Panc1 (cell line): ENCODE data around the gene SYT1. TPM values are rescaled to one million over a fixed set of nuclear protein-coding genes. Genes with fewer than 3 reads are reported as not detected.

Experiments
- ATAC-seq: fragments of 200-7000 bp; cut with Tn5 transposase; 2 replicates; pipeline ENCODE4 v1.9.1; 2020; ENCODE audit warnings: mild to moderate bottlenecking, moderate library complexity
- BruUV-seq: library from RNA; stranded (reverse); fragments of 400-500 nt; replicated peaks from 2 replicates; lab custom pipeline; 2021; lab: Mats Ljungman, UMichigan
- CTCF ChIA-PET: fragments of 300-600 bp; sonication (Branson Sonifier 250); formaldehyde crosslinking; loops from one replicate; lab custom pipeline; 2022; ENCODE audit warnings: antibody characterized with exemption; lab: Charles Lee
- POLR2A ChIA-PET: fragments of 300-600 bp; sonication (Branson Sonifier 250); formaldehyde crosslinking; loops from one replicate; lab custom pipeline; 2022; ENCODE audit warnings: antibody characterized with exemption; lab: Charles Lee
- DNase-seq: peaks from one replicate; pipeline ENCODE4 v3.0.0-alpha.2; 2010; ENCODE audit warnings: low read depth, low spot score
- H3K27ac ChIP-seq: 2 replicates; pipeline ENCODE4 v1.5.1; 2011; ENCODE audit warnings: mild to moderate bottlenecking, low read length, inconsistent platforms
- H3K27me3 ChIP-seq: fragments of 200-500 bp; sonication (Bioruptor generic); 2 replicates; pipeline ENCODE4 v1.6.0; 2014; ENCODE audit warnings: low read length, inconsistent platforms; ENCODE audit not compliant: control insufficient read depth, insufficient read depth
- H3K36me3 ChIP-seq: fragments of 200-500 bp; sonication (Bioruptor generic); 2 replicates; pipeline ENCODE4 v1.5.1; 2014; ENCODE audit warnings: inconsistent platforms, mild to moderate bottlenecking, low read length, moderate library complexity; ENCODE audit not compliant: control insufficient read depth, insufficient read depth
- H3K4me1 ChIP-seq: 2 replicates; pipeline ENCODE4 v1.5.1; 2011; ENCODE audit warnings: inconsistent platforms, mild to moderate bottlenecking, low read length, moderate library complexity; ENCODE audit not compliant: control insufficient read depth, insufficient read depth
- H3K4me3 ChIP-seq, 2 experiments: 2 replicates each; pipeline ENCODE4 v1.5.1; 2011 to 2012; ENCODE audit warnings: low read depth in 2 of 2, low read length in 2 of 2, mild to moderate bottlenecking in 2 of 2, inconsistent platforms in 1 of 2, moderate library complexity in 1 of 2
- H3K9me3 ChIP-seq: fragments of 200-500 bp; sonication (Bioruptor generic); 2 replicates; pipeline ENCODE4 v1.5.1; 2014; ENCODE audit warnings: low read depth, mild to moderate bottlenecking, inconsistent platforms, low read length, moderate library complexity; ENCODE audit not compliant: control insufficient read depth, insufficient read depth
- CTCF ChIP-seq: fragments of 450-650 bp; IDR thresholded peaks from 2 replicates; pipeline ENCODE4 v1.5.1; 2017; ENCODE audit warnings: mild to moderate bottlenecking
- POLR2AphosphoS5 ChIP-seq: IDR thresholded peaks from 2 replicates; pipeline ENCODE4 v1.6.1; 2012; ENCODE audit warnings: mild to moderate bottlenecking, low read depth, low read length, moderate library complexity
- REST ChIP-seq, 2 experiments: IDR thresholded peaks; 2 replicates each; pipeline ENCODE4 v1.6.1; 2011 to 2012; ENCODE audit warnings: low read depth in 2 of 2, control low read depth in 1 of 2, low read length in 1 of 2, mild to moderate bottlenecking in 1 of 2, moderate library complexity in 1 of 2; ENCODE audit not compliant: insufficient read depth in 1 of 2
- SIN3A ChIP-seq: IDR thresholded peaks from 2 replicates; pipeline ENCODE4 v1.6.1; 2012; ENCODE audit warnings: low read depth, mild to moderate bottlenecking, low read length, moderate library complexity, borderline replicate concordance; ENCODE audit not compliant: insufficient read depth
- TCF7L2 ChIP-seq: IDR thresholded peaks from 2 replicates; pipeline ENCODE4 v1.6.1; 2011; ENCODE audit warnings: mild to moderate bottlenecking, low read depth, low read length, inconsistent platforms
- in situ Hi-C: cut with HindIII; loops from 2 replicates; pipeline ENCODE4 v1.10.0; 2016; ENCODE audit warnings: low sequenced_read_pairs, low pct_unique_long_range_greater_than_20kb
- intact Hi-C: fragments of 100-400 bp; cut with micrococcal nuclease; formaldehyde crosslinking; loops from one replicate; pipeline ENCODE4 v1.10.0; 2022; ENCODE audit not compliant: unreplicated experiment
- total RNA-seq: library from RNA; stranded (reverse); gene quantifications from one replicate; pipeline ENCODE4 v1.2.1, GENCODE V29; 2021; ENCODE audit not compliant: unreplicated experiment

Gene SYT1
- total RNA-seq, 1 experiment from 2014 or later: 3.0 TPM

GRCh38 chr12:79288911-79289310 is 424.3 kb downstream of the SYT1 start:
- no peak for DNase-seq
- TF ChIP-seq SIN3A (no peak), TCF7L2 (no peak), CTCF (no peak), REST (IDR thresholded peaks at IDR 0.05; ENCODE audit: insufficient read depth in 1 of 2, low read depth in 2 of 2, low read length in 1 of 2) (no peak), POLR2AphosphoS5 (no peak)
- intact Hi-C loops (no loop called here), in situ Hi-C loops (no loop called here)
- ChIA-PET CTCF (no interaction called here), POLR2A (interaction anchor here (0.7 kb wide), 1 partner anchor 1066 kb away, joined by 4 read pairs; no protein-coding TSS in a partner anchor)
- Histone ChIP-seq H3K9me3 (no peaks in the 10 kb centered on the region), H3K4me3 (no peak overlapping the region), H3K36me3 (no peaks in the 10 kb centered on the region), H3K4me1 (no peaks in the 10 kb centered on the region), H3K27me3 (no peaks in the 10 kb centered on the region), H3K27ac (no peak overlapping the region)
- BruUV-seq: no TSS peak
- no peak for ATAC-seq

- no peak for DNase-seq
- in situ Hi-C loops (no loop called here), intact Hi-C loops (no loop called here)
- H3K36me3 ChIP-seq: no peaks in the 10 kb centered on the region
- H3K4me3 ChIP-seq: no peak overlapping the region
- no peak overlapping the region for H3K27ac ChIP-seq
- no peak for ATAC-seq
- ChIA-PET CTCF (no interaction called here), POLR2A (no interaction called here)
- no peaks in the 10 kb centered on the region for H3K9me3 ChIP-seq
- no peaks in the 10 kb centered on the region for H3K27me3 ChIP-seq
- TF ChIP-seq POLR2AphosphoS5 (no peak), TCF7L2 (no peak), SIN3A (no peak), REST (IDR thresholded peaks at IDR 0.05; ENCODE audit: insufficient read depth in 1 of 2, low read depth in 2 of 2, low read length in 1 of 2) (no peak), CTCF (no peak)
- H3K4me1 ChIP-seq: no peaks in the 10 kb centered on the region
- no TSS peak for BruUV-seq
Measured at GRCh38 chr12:79291711-79292110, 427.1 kb downstream of the SYT1 start.
